Activated T-cell treated with anti-CD3 and anti-CD28 coated beads, Interleukin-2, amount 50 U/mL, for 24 hours (primary cell): ENCODE measurements around the gene C2CD4C.

Source experiments
- DNase-seq: peaks from one replicate; pipeline ENCODE4 v3.0.0-alpha.2; 2020
- H3K27ac Mint-ChIP-seq: 2 replicates; pipeline ENCODE4 v1.8.0; 2020; ENCODE audit warnings: mild to moderate bottlenecking, mixed read lengths
- H3K27me3 Mint-ChIP-seq: 2 replicates; pipeline ENCODE4 v1.8.0; 2020; ENCODE audit warnings: mixed read lengths
- H3K36me3 Mint-ChIP-seq: 2 replicates; pipeline ENCODE4 v1.8.0; 2020; ENCODE audit warnings: low read depth, mixed read lengths
- H3K4me1 Mint-ChIP-seq: 2 replicates; pipeline ENCODE4 v1.8.0; 2020; ENCODE audit warnings: low read depth, mixed read lengths
- H3K4me3 Mint-ChIP-seq: 2 replicates; pipeline ENCODE4 v1.8.0; 2020; ENCODE audit warnings: mild to moderate bottlenecking, moderate library complexity, mixed read lengths
- H3K9me3 Mint-ChIP-seq: 2 replicates; pipeline ENCODE4 v1.8.0; 2020; ENCODE audit warnings: mixed read lengths

The C2CD4C gene

GRCh38 chr19:378706-379105 lies 30.2 kb downstream of the C2CD4C start:
- Mint-ChIP-seq H3K36me3 (no peaks in the 10 kb centered on the region), H3K4me3 (no peak overlapping the region), H3K9me3 (peaks cover 3% of the 10 kb centered on the region), H3K27me3 (peaks cover 25% of the 10 kb centered on the region), H3K4me1 (peaks cover 17% of the 10 kb centered on the region), H3K27ac (no peak overlapping the region)
- DNase-seq = no peak

- H3K4me1 Mint-ChIP-seq = peaks cover 10% of the 10 kb centered on the region
- peaks cover 3% of the 10 kb centered on the region for H3K9me3 Mint-ChIP-seq
- peaks cover 27% of the 10 kb centered on the region for H3K27me3 Mint-ChIP-seq
- H3K36me3 Mint-ChIP-seq = no peaks in the 10 kb centered on the region
- no peak overlapping the region for H3K4me3 Mint-ChIP-seq
- H3K27ac Mint-ChIP-seq = no peak overlapping the region
- no peak for DNase-seq
These were observed 31.0 kb downstream of the C2CD4C start for GRCh38 chr19:377801-378581.

GRCh38 chr19:376111-376470 lies 32.9 kb downstream of the C2CD4C start:
- H3K27ac Mint-ChIP-seq = no peak overlapping the region
- H3K4me1 Mint-ChIP-seq = peaks cover 1% of the 10 kb centered on the region
- H3K4me3 Mint-ChIP-seq = no peak overlapping the region
- no peaks in the 10 kb centered on the region for H3K36me3 Mint-ChIP-seq
- H3K9me3 Mint-ChIP-seq = no peaks in the 10 kb centered on the region
- peaks cover 44% of the 10 kb centered on the region for H3K27me3 Mint-ChIP-seq
- no peak for DNase-seq

- Mint-ChIP-seq H3K36me3 (no peaks in the 10 kb centered on the region), H3K27me3 (peaks cover 44% of the 10 kb centered on the region), H3K4me3 (no peak overlapping the region), H3K27ac (no peak overlapping the region), H3K4me1 (peaks cover under 1% of the 10 kb centered on the region), H3K9me3 (no peaks in the 10 kb centered on the region)
- DNase-seq = no peak
These were observed 33.4 kb downstream of the C2CD4C start for GRCh38 chr19:375395-376110.

- no peaks in the 10 kb centered on the region for H3K9me3 Mint-ChIP-seq
- peaks cover 46% of the 10 kb centered on the region for H3K27me3 Mint-ChIP-seq
- no peak overlapping the region for H3K4me3 Mint-ChIP-seq
- no peak overlapping the region for H3K27ac Mint-ChIP-seq
- H3K36me3 Mint-ChIP-seq = no peaks in the 10 kb centered on the region
- no peak for DNase-seq
- H3K4me1 Mint-ChIP-seq = no peaks in the 10 kb centered on the region
These were observed 34.1 kb downstream of the C2CD4C start for GRCh38 chr19:374886-375235.

GRCh38 chr19:374183-374885 lies 34.6 kb downstream of the C2CD4C start:
- Mint-ChIP-seq H3K4me3 (no peak overlapping the region), H3K27ac (no peak overlapping the region), H3K27me3 (peaks cover 50% of the 10 kb centered on the region), H3K9me3 (no peaks in the 10 kb centered on the region), H3K4me1 (no peaks in the 10 kb centered on the region), H3K36me3 (no peaks in the 10 kb centered on the region)
- DNase-seq = no peak

- Mint-ChIP-seq H3K4me3 (no peak overlapping the region), H3K27me3 (peaks cover 50% of the 10 kb centered on the region), H3K9me3 (no peaks in the 10 kb centered on the region), H3K27ac (no peak overlapping the region), H3K36me3 (no peaks in the 10 kb centered on the region), H3K4me1 (no peaks in the 10 kb centered on the region)
- no peak for DNase-seq
These were observed 35.4 kb downstream of the C2CD4C start for GRCh38 chr19:373391-374182.

GRCh38 chr19:372306-372890 lies 36.5 kb downstream of the C2CD4C start:
- Mint-ChIP-seq H3K4me1 (no peaks in the 10 kb centered on the region), H3K4me3 (no peak overlapping the region), H3K36me3 (no peaks in the 10 kb centered on the region), H3K27me3 (peaks cover 50% of the 10 kb centered on the region), H3K27ac (no peak overlapping the region), H3K9me3 (no peaks in the 10 kb centered on the region)
- no peak for DNase-seq

GRCh38 chr19:371501-372168 lies 37.3 kb downstream of the C2CD4C start:
- no peak overlapping the region for H3K27ac Mint-ChIP-seq
- H3K4me3 Mint-ChIP-seq = no peak overlapping the region
- no peaks in the 10 kb centered on the region for H3K36me3 Mint-ChIP-seq
- no peaks in the 10 kb centered on the region for H3K4me1 Mint-ChIP-seq
- H3K9me3 Mint-ChIP-seq = no peaks in the 10 kb centered on the region
- DNase-seq = no peak
- peaks cover 58% of the 10 kb centered on the region for H3K27me3 Mint-ChIP-seq

- no peaks in the 10 kb centered on the region for H3K9me3 Mint-ChIP-seq
- no peak overlapping the region for H3K27ac Mint-ChIP-seq
- DNase-seq = no peak
These were observed 38.2 kb downstream of the C2CD4C start for GRCh38 chr19:370641-371330.

GRCh38 chr19:369876-370275 lies 39.1 kb downstream of the C2CD4C start:
- Mint-ChIP-seq H3K4me3 (no peak overlapping the region), H3K9me3 (no peaks in the 10 kb centered on the region)

More at GRCh38 chr19:370641-371330, 38.2 kb downstream of the C2CD4C start:
- Mint-ChIP-seq H3K27me3 (peaks cover 60% of the 10 kb centered on the region), H3K36me3 (no peaks in the 10 kb centered on the region), H3K4me1 (no peaks in the 10 kb centered on the region), H3K4me3 (no peak overlapping the region)

GRCh38 chr19:369256-369655 lies 39.7 kb downstream of the C2CD4C start:
- H3K36me3 Mint-ChIP-seq = no peaks in the 10 kb centered on the region
- no peak overlapping the region for H3K27ac Mint-ChIP-seq
- peaks cover 49% of the 10 kb centered on the region for H3K27me3 Mint-ChIP-seq
- no peak overlapping the region for H3K4me3 Mint-ChIP-seq
- no peak for DNase-seq
- H3K4me1 Mint-ChIP-seq = no peaks in the 10 kb centered on the region
- no peaks in the 10 kb centered on the region for H3K9me3 Mint-ChIP-seq

More at GRCh38 chr19:369876-370275, 39.1 kb downstream of the C2CD4C start:
- peaks cover 55% of the 10 kb centered on the region for H3K27me3 Mint-ChIP-seq
- no peaks in the 10 kb centered on the region for H3K4me1 Mint-ChIP-seq
- DNase-seq = no peak
- no peak overlapping the region for H3K27ac Mint-ChIP-seq
- H3K36me3 Mint-ChIP-seq = no peaks in the 10 kb centered on the region

- no peak overlapping the region for H3K4me3 Mint-ChIP-seq
- H3K27ac Mint-ChIP-seq = no peak overlapping the region
- peaks cover 47% of the 10 kb centered on the region for H3K27me3 Mint-ChIP-seq
- no peak for DNase-seq
- no peaks in the 10 kb centered on the region for H3K4me1 Mint-ChIP-seq
- H3K9me3 Mint-ChIP-seq = no peaks in the 10 kb centered on the region
- no peaks in the 10 kb centered on the region for H3K36me3 Mint-ChIP-seq
These were observed 40.3 kb downstream of the C2CD4C start for GRCh38 chr19:368630-369024.
